K562 (cell line): Measurements from ENCODE around the gene GRK1. TPM values are rescaled to one million over a fixed set of nuclear protein-coding genes. Genes with fewer than 3 reads are reported as not detected.

ENCODE experiments used
- ATAC-seq: fragments of 200-7000 bp; cut with Tn5 transposase; 3 replicates; pipeline ENCODE4 v1.9.1; 2020; ENCODE audit warnings: moderate library complexity
- BruUV-seq: library from RNA; stranded (reverse); fragments of 400-500 nt; replicated peaks from 2 replicates; lab custom pipeline; 2021; lab: Mats Ljungman, UMichigan
- CTCF ChIA-PET: fragments of 300-600 bp; formaldehyde crosslinking; extraction: SDS; loops from one replicate; lab custom pipeline; 2021; ENCODE audit warnings: low intra/inter-chr PET ratio; lab: Yijun Ruan, JAX
- POLR2A ChIA-PET: fragments of 300-600, 350-650 bp; sonication (Branson Sonifier 250); formaldehyde crosslinking; extraction: SDS; loops from one replicate; lab custom pipeline; 2021; ENCODE audit warnings: antibody characterized with exemption, inconsistent platforms; lab: Yijun Ruan, JAX
- DNase-seq, 4 experiments: peaks; one replicate each; pipeline versions ENCODE4 v3.0.0 to v3.0.0-alpha.2; 2011 to 2018; ENCODE audit warnings: low spot score in 3 of 4, mixed read lengths in 3 of 4; ENCODE audit errors: extremely low read depth in 1 of 4
- FAIRE-seq: peaks from 2 replicates; lab custom pipeline; 2011; peaks lifted over from hg19 to GRCh38; lab: Jason Lieb, UNC
- H2AFZ ChIP-seq: 2 replicates; pipeline ENCODE4 v1.6.0; 2011; ENCODE audit warnings: low read depth, low read length, control low read depth, inconsistent platforms
- H3K27ac ChIP-seq: fragments of 200-600 bp; 3 replicates; pipeline ENCODE4 v1.8.0; 2011; ENCODE audit warnings: low read depth, mild to moderate bottlenecking, control low read depth, inconsistent platforms, low read length, moderate library complexity, mixed read lengths; ENCODE audit errors: extremely low read depth
- H3K27me3 ChIP-seq, 2 experiments: fragments of 300-600 bp in 1 of 2; 2 replicates in 1 of 2; 3 replicates in 1 of 2; pipeline versions ENCODE4 v1.6.0 to v1.8.0; 2011; ENCODE audit warnings: inconsistent platforms in 2 of 2, low read length in 2 of 2, mild to moderate bottlenecking in 1 of 2, mixed read lengths in 1 of 2, moderate library complexity in 1 of 2; ENCODE audit not compliant: control insufficient read depth in 2 of 2, insufficient read depth in 2 of 2
- H3K36me3 ChIP-seq: fragments of 300-600 bp; 3 replicates; pipeline ENCODE4 v1.8.0; 2011; ENCODE audit warnings: mild to moderate bottlenecking, low read length, inconsistent platforms; ENCODE audit not compliant: control insufficient read depth, insufficient read depth
- H3K4me1 ChIP-seq, 2 experiments: fragments of 200-600 bp in 1 of 2; replicated peaks in 1 of 2; 2 replicates in 1 of 2; 3 replicates in 1 of 2; pipeline versions ENCODE4 v1.5.1 to v1.8.0; 2011; ENCODE audit warnings: inconsistent platforms in 2 of 2, low read length in 2 of 2, mild to moderate bottlenecking in 1 of 2, mixed read lengths in 1 of 2, moderate library complexity in 1 of 2; ENCODE audit not compliant: control insufficient read depth in 2 of 2, insufficient read depth in 2 of 2
- H3K4me2 ChIP-seq: 2 replicates; pipeline ENCODE4 v1.6.1; 2011; ENCODE audit warnings: low read length, control low read depth, inconsistent platforms, mixed read lengths; ENCODE audit not compliant: insufficient read depth
- H3K4me3 ChIP-seq: fragments of 200-600 bp; sonication (generic), shearing (Covaris generic); 2 replicates; pipeline ENCODE4 v1.5.1; 2016; ENCODE audit warnings: control low read depth, inconsistent platforms
- H3K79me2 ChIP-seq: fragments of 200-600 bp; 3 replicates; pipeline ENCODE4 v1.8.0; 2011; ENCODE audit warnings: low read length, inconsistent platforms; ENCODE audit not compliant: control insufficient read depth, insufficient read depth
- H3K9ac ChIP-seq, 2 experiments: 2 replicates each; pipeline versions ENCODE4 v1.6.0 to v1.6.1; 2011; ENCODE audit warnings: low read depth in 2 of 2, low read length in 2 of 2, control low read depth in 1 of 2, inconsistent platforms in 1 of 2, mild to moderate bottlenecking in 1 of 2, mixed read lengths in 1 of 2; ENCODE audit not compliant: insufficient read depth in 1 of 2
- H3K9me1 ChIP-seq: one replicate; pipeline ENCODE4 v1.6.0; 2011; ENCODE audit warnings: inconsistent platforms, mild to moderate bottlenecking, low read length, moderate library complexity; ENCODE audit not compliant: control insufficient read depth, insufficient read depth
- H3K9me3 ChIP-seq: replicated peaks from 2 replicates; pipeline ENCODE4 v1.5.1; 2011; ENCODE audit warnings: low read depth, low read length, inconsistent platforms; ENCODE audit not compliant: control insufficient read depth, insufficient read depth
- H4K20me1 ChIP-seq: replicated peaks from 2 replicates; pipeline ENCODE4 v1.6.1; 2011; ENCODE audit warnings: low read length, inconsistent platforms, mixed read lengths; ENCODE audit not compliant: control insufficient read depth, insufficient read depth
- ARHGAP35 ChIP-seq: fragments of 450-650 bp; IDR thresholded peaks from 2 replicates; pipeline ENCODE4 v1.6.1; 2018; ENCODE audit not compliant: partially characterized antibody
- ETS2 ChIP-seq: IDR thresholded peaks from 2 replicates; pipeline ENCODE4 v1.6.1; 2016; ENCODE audit warnings: borderline replicate concordance, missing genetic modification characterization, mild to moderate bottlenecking, moderate library complexity, missing compliant biosample characterization; ENCODE audit not compliant: poor library complexity, severe bottlenecking
- KAT2B ChIP-seq: IDR thresholded peaks from one replicate; pipeline ENCODE4 v1.6.1; 2012; ENCODE audit warnings: low read depth, mild to moderate bottlenecking, control low read depth, inconsistent platforms, low read length, moderate library complexity
- NFATC3 ChIP-seq: fragments of 450-650 bp; IDR thresholded peaks from 2 replicates; pipeline ENCODE4 v1.6.1; 2017; ENCODE audit warnings: mild to moderate bottlenecking
- NFXL1 ChIP-seq: fragments of 450-650 bp; formaldehyde crosslinking; IDR thresholded peaks from 2 replicates; pipeline ENCODE4 v1.4.0; 2021; ENCODE audit warnings: mild to moderate bottlenecking
- RAD21 ChIP-seq, 2 experiments: fragments of 250-450 bp in 1 of 2; fragments of 450-650 bp in 1 of 2; sonication (Bioruptor Pico) in 1 of 2; formaldehyde crosslinking in 1 of 2; IDR thresholded peaks in 1 of 2; conservative IDR thresholded peaks in 1 of 2; 2 replicates each; pipeline versions ENCODE4 v1.4.0 to v1.8.0; 2020 to 2022; ENCODE audit warnings: mild to moderate bottlenecking in 2 of 2, moderate library complexity in 1 of 2
- STAT5B ChIP-seq: fragments of 250-450 bp; sonication (Bioruptor Pico); IDR thresholded peaks from 2 replicates; pipeline ENCODE4 v1.8.0; 2021; ENCODE audit warnings: mild to moderate bottlenecking, inconsistent platforms
- TAF15 ChIP-seq: fragments of 200-400 bp; formaldehyde crosslinking; IDR thresholded peaks from 2 replicates; pipeline ENCODE4 v1.6.1; 2017; ENCODE audit warnings: mild to moderate bottlenecking, low read depth, low read length, moderate library complexity
- TCF7L2 ChIP-seq: fragments of 150-350 bp; IDR thresholded peaks from 2 replicates; pipeline ENCODE4 v1.6.1; 2016; ENCODE audit warnings: low read depth, mild to moderate bottlenecking, low read length, moderate library complexity
- ZKSCAN3 ChIP-seq: fragments of 250-450 bp; sonication (Bioruptor Pico); IDR thresholded peaks from 2 replicates; pipeline ENCODE4 v1.4.0; 2020
- ZNF143 ChIP-seq: sonication (generic); formaldehyde crosslinking; IDR thresholded peaks from 2 replicates; pipeline ENCODE4 v1.9.0; 2022; ENCODE audit warnings: mild to moderate bottlenecking, missing genetic modification reagents
- ZNF232 ChIP-seq: sonication (generic); formaldehyde crosslinking; IDR thresholded peaks from 2 replicates; pipeline ENCODE4 v1.8.0; 2022; ENCODE audit warnings: mild to moderate bottlenecking, missing genetic modification reagents
- ZNF253 ChIP-seq: fragments of 250-450 bp; sonication (Bioruptor Pico); conservative IDR thresholded peaks from 2 replicates; pipeline ENCODE4 v1.6.1; 2021; ENCODE audit warnings: mild to moderate bottlenecking
- WGBS: fragments of 100-300 bp; shearing (Covaris generic); methylation state at CpG from one replicate; pipeline ENCODE4 v1.1.6; 2016; ENCODE audit warnings: low coverage, mixed read lengths; ENCODE audit not compliant: insufficient coverage; ENCODE audit errors: missing lambda C conversion rate; 5-methylcytosine and 5-hydroxymethylcytosine counted together
- in situ Hi-C: fragments of 300-500 bp; cut with MboI; formaldehyde crosslinking; loops from 4 replicates; pipeline ENCODE4 v1.15.0; 2018; ENCODE audit warnings: inconsistent platforms, mixed read lengths
- intact Hi-C: fragments of 100-400 bp; cut with micrococcal nuclease; formaldehyde crosslinking; loops from 2 replicates; pipeline ENCODE4 v1.14.2; 2022
- polyA plus RNA-seq, 8 experiments: library from polyadenylated mRNA; depleted of rRNA in 4 of 8; stranded (reverse) in 5 of 8; unstranded in 3 of 8; fragments of >200 nt; fragmentation: Nextera tagmentation in 2 of 8; fragmentation: Illumina TruSeq in 1 of 8; extraction: Ambion mirVana in 2 of 8; extraction: Trizol in 1 of 8; gene quantifications; 2 replicates each; pipeline versions ENCODE4 v1.2.1 to v1.2.3, GENCODE V29; 2011 to 2014; ENCODE audit warnings: inconsistent platforms in 1 of 8, missing spikeins in 1 of 8
- total RNA-seq, 7 experiments: library from RNA; depleted of rRNA in 6 of 7; stranded (reverse); fragments of >200 nt in 6 of 7; fragmentation: Illumina TruSeq in 2 of 7; extraction: Trizol in 2 of 7; gene quantifications; 2 replicates each; pipeline versions ENCODE4 v1.2.1 to v1.2.3, GENCODE V29; 2011 to 2021; ENCODE audit warnings: low replicate concordance in 1 of 7
- TF ChIP-seq, protein P1 (sequence below): fragments of 450-650 bp; IDR thresholded peaks from 2 replicates; pipeline ENCODE4 v1.6.1; 2016; ENCODE audit warnings: borderline replicate concordance

Gene GRK1
- total and polyA plus RNA-seq, 9 of the 15 experiments (the other 6 are each of a cell fraction or from before 2014, with no cell fraction given): 0.09 TPM; not detected in 8

DNA sequence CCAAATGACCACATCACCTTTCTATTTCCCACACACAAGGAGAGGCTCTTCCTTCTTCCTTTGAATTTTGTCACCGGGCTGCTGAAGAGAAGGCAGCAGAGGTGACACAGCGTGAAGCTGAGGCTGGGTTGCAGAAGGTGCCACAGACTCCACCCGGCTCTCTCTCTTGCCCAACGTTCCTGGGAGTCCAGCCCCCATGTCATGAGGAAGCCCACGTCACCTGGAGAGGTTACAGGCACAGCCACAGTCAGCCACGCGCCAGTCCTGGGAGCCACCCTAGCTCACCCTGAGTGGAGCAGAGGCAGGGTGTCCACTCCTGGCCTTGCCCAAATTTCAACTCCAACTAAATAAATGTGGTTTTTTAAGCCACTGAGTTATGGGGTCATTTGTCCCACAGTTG lies 87.2 kb downstream of the GRK1 start:
- ChIA-PET POLR2A (no interaction called here), CTCF (no interaction called here)
- no peak overlapping the region for H3K27ac ChIP-seq
- no peaks in the 10 kb centered on the region for H3K79me2 ChIP-seq
- BruUV-seq: no TSS peak
- H3K36me3 ChIP-seq: no peaks in the 10 kb centered on the region
- in situ Hi-C loops (no loop called here), intact Hi-C loops (no loop called here)
- no peak for FAIRE-seq
- H3K4me3 ChIP-seq: no peak overlapping the region
- no peaks in the 10 kb centered on the region; the same call in 1 of the 2 replicates for H3K9me3 ChIP-seq
- H3K4me2 ChIP-seq: no peak overlapping the region
- DNase-seq: no peak
- H4K20me1 ChIP-seq: peaks cover 4% of the 10 kb centered on the region; the same call in 1 of the 2 replicates
- H3K9me1 ChIP-seq: no peaks in the 10 kb centered on the region
- no peak for ATAC-seq
- TF ChIP-seq ARHGAP35 (no peak), STAT5B (CRISPR knock-in tag) (no peak), ZNF232 (no peak), NFATC3 (no peak), ZNF143 (CRISPR knock-in tag) (no peak), NFXL1 (CRISPR knock-in tag) (no peak), ETS2 (tag) (no peak), RAD21 (CRISPR knock-in tag; conservative IDR thresholded peaks at IDR 0.05 in 1 of 2, IDR thresholded peaks at IDR 0.05 in 1 of 2) (no peak), KAT2B (no peak), ZKSCAN3 (CRISPR knock-in tag) (no peak), TAF15 (no peak), TCF7L2 (no peak), ZNF253 (CRISPR knock-in tag) (no peak)
- TF ChIP-seq, protein P1, sequence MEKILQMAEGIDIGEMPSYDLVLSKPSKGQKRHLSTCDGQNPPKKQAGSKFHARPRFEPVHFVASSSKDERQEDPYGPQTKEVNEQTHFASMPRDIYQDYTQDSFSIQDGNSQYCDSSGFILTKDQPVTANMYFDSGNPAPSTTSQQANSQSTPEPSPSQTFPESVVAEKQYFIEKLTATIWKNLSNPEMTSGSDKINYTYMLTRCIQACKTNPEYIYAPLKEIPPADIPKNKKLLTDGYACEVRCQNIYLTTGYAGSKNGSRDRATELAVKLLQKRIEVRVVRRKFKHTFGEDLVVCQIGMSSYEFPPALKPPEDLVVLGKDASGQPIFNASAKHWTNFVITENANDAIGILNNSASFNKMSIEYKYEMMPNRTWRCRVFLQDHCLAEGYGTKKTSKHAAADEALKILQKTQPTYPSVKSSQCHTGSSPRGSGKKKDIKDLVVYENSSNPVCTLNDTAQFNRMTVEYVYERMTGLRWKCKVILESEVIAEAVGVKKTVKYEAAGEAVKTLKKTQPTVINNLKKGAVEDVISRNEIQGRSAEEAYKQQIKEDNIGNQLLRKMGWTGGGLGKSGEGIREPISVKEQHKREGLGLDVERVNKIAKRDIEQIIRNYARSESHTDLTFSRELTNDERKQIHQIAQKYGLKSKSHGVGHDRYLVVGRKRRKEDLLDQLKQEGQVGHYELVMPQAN: no peak
- peaks cover 22 to 54% of the 10 kb centered on the region in 2 experiments for H3K27me3 ChIP-seq
- WGBS: 8% methylated on average over 5 of the region's 7 CpGs
- no peak overlapping the region for H2AFZ ChIP-seq
- no peak overlapping the region for H3K9ac ChIP-seq
- peaks cover 9 to 20% of the 10 kb centered on the region in 2 experiments for H3K4me1 ChIP-seq
